GM03348 (cell line): ENCODE results near the gene SLC9A1.
"Not testable (repeated sequence)": the region's sequence is repeated elsewhere in the genome, so short reads cannot be mapped to it uniquely, and the experiment has no call there.

Experiments used
- DNase-seq: peaks from one replicate; pipeline ENCODE4 v3.0.0; 2012; ENCODE audit warnings: low spot score

SLC9A1 gene

DNA sequence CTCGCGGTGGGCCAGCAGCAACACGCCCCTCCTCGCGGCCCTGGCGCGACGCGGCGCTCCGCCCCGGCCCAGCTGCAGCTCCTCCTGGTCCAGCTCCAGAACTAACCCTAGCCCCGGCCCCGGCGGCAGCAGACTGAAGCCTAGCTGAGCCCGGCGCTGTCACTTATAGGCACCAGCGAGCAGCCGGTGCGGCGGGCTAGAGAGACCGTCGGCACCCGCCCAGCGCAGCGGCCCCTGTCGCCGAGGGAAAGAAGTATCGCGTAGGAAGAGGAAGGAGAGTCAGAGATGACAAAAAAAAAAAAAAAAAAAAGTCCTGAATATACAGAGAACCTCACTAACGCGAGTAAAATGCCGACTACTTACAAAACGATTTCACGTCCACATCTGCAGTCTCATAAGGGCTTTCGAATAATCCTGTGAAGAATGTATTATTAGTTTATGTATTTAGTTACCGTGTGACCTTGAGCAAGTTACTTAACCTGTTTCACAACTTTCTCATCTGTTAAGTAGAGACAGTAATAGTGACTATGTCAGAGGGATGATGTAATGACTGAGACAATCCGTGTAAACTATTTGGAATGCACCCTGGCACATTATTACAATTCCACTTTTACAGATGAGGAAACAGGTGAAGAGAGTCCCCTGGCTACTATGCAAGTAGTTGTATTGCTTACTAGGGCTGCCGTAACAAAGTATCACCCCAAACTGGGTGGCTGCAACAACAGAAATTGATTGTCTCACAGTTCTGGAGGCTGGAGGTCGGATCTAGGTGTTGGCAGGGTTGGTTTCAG is at the start of gene SLC9A1:
SLC9A1 (minus strand) TSS at position 135 of the 791 bp plus-strand sequence. CDS start 791 bp downstream, outside the sequence.
- DNase-seq, result peak; percentile 95

GRCh38 chr1:27203946-27204345 is 49.0 kb upstream of the SLC9A1 start:
- peak; percentile 51 for DNase-seq

DNA sequence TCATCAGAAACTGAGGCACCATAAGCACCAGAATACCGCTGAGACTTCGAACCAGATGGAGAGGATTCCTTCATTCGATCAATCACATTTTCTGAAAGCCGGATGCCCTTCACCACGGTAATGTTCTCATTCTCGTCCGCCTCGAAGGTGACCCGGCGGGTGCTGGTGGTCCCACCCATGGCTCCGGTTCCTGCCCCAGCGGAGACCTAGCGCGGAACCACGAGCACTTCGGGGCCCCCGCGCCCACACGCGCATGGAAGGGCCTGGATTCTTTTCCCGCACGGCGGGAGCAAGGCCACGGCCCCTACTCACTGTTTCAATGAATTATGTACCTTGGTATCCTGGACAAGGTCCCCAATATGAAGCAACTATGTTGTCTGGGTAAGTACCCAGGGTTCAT is 46.4 kb upstream of the SLC9A1 start:
- no peak for DNase-seq

DNA sequence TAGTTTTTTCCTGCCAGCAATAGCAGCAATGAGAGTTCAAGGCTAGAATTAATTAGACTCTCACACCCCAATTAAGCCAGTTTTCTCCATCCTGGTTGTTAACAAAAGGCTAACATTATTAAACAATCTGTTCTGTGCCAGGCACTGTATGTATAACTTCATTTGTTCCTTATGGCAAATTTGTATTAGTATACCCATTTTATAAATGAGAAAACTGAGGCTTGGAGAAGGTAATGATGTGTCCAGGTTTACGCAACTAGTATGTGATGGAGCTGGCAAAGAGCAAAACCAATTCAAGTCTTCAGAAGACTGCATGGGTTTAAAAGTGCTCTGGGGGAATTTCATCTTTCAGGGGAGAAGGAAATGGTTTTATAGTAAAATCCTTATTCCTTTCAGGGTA is 38.3 kb upstream of the SLC9A1 start:
- no peak for DNase-seq

- no peak for DNase-seq
Observed at GRCh38 chr1:27192039-27192529, 37.2 kb upstream of the SLC9A1 start.

DNA sequence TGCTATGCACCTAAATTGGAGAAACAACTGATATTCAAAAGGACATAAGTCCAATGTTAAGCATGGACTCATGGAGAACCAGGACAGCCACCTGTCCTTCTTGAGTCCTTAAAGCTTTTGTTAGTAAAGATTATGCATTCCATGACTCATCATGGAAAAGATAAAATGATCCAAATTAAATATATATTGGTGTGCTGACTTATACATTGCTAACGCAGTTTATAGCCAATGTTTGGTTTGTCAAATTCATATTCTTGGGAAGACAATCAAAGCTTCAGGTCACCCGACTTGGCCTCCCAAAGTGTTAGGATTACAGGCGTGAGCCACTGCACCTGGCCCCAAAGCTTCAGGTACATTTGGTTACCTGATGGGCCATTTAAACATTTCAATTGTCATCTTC is 29.7 kb upstream of the SLC9A1 start:
- not testable (repeated sequence) for DNase-seq

DNA sequence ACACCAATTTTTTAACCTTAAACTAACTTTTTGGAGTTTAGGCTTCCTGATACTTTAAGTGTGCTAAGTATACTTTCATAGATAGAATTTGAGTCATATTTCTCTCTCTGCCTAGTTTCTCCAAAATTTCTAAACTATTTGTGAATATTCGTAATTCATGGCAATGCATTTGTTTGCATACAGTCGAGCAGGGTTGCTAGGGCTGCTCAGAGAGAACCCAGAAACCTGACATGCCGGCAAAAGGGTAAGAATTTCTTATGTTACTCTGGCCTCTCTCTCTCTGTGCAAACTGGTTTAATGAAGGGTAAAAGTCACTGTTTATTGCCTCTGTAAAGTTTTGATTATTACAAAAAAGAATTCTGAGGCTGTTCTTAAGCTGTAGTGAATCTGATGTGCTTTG is 25.1 kb upstream of the SLC9A1 start:
- DNase-seq, result no peak

DNA sequence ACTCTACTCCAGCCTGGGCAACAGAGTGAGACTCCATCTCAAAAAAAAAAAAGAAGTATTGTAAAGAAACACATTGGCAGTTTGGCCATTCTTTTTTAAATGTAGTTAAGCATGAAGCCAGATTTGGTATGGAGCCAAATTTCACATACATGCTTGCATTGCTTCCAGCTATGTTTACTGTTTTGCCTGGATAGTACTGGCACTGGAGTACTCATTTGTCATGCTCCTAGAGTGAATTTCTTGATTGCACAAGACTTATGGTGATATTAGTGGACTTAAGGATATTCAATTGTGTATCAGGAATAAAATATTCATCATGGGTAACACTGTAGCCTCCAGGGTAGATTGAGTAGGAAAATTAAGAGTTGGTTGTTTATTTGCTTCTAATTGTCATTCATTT is 24.5 kb upstream of the SLC9A1 start:
- DNase-seq, result no peak

- DNase-seq, result no peak
Observed at GRCh38 chr1:27176954-27177353, 22.0 kb upstream of the SLC9A1 start.

DNA sequence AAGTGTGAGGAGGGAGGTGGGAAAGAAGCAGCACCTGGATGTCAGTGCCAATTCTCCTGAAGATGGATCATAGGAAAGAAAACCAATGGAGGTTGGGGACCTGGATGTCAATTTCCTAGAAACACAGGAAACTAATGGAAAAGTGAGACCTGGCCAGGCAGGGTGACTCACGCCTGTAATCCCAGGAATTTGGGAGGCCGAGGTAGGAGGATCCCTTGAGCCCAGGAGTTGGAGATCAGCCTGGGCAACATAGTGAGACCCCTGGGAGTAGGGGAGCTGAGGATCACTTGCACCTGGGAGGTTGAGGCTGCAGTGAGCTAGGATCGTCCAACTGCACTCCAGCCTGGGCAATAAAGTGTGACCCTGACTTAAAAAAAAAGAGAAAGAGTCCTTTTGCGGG is 21.4 kb upstream of the SLC9A1 start:
- DNase-seq, result no peak

GRCh38 chr1:27172992-27173391 is 18.1 kb upstream of the SLC9A1 start:
- not testable (repeated sequence) for DNase-seq

GRCh38 chr1:27166929-27167328 is 12.0 kb upstream of the SLC9A1 start:
- DNase-seq, result no peak

GRCh38 chr1:27166351-27166802 is 11.5 kb upstream of the SLC9A1 start:
- DNase-seq, result no peak

DNA sequence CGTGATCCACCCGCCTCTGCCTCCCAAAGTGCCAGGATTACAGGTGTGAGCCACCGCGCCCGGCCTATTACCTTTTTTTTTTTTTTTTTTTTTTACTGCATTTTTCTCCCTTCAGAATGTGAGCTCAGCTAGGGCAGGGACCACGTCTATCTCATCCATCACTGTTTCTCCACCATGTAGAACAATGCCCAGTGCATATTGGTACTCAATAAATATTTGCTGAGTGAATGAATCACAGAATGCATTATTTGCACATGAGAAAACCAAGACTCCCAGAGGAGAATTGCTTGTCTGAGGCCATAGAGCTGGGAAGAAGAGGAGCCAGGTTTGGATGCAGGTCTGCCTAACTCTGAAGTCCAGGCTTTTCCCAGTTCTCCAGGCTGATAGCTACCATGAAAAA is 8.2 kb upstream of the SLC9A1 start:
- no peak for DNase-seq

- DNase-seq, result no peak
Observed at GRCh38 chr1:27162090-27162489, 7.2 kb upstream of the SLC9A1 start.

DNA sequence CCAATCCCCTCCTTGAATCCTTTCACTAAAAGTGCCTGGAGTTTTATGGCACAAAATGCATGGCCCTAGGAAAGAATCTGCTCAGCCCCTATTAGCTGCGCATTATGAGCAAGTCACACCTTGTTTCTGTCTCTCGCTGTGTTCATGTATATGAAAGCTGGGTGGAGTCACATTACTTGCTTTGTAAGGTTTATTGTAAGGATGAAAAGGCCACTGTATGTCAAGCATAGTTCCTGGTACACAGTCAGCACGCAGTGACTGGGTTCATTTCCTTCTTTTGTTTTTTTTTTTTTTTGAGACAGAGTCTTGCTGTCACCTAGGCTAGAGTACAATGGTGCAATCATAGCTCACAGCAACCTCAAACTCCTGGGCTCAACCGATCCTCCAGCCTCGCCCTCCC is 6.7 kb upstream of the SLC9A1 start:
- no peak for DNase-seq

- no peak for DNase-seq
Observed at GRCh38 chr1:27157194-27157593, 2.3 kb upstream of the SLC9A1 start.

- DNase-seq, result no peak
Observed at GRCh38 chr1:27154469-27154990, 395 bp downstream of the SLC9A1 start.

DNA sequence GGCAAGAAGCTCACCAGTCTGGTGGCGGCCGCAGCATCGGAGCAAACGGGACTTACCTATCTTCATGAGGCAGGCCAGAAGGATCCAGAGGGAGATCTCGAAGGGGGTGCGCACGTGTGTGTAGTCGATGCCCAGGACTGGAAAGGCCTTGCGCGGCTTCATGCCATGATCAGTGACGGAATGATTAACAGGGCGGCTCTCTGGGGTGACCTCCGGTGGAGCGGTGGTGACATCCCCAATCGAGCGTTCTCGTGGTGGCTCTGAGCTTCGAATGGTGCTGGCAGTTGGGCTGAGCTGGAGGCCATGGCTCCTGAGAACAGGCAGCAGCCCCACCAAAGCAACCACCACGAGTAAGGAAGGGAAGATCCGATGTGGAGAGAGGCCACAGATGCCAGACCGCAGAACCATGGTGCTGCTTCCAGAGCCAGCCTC is 982 bp downstream of the SLC9A1 start:
- DNase-seq, result no peak

DNA sequence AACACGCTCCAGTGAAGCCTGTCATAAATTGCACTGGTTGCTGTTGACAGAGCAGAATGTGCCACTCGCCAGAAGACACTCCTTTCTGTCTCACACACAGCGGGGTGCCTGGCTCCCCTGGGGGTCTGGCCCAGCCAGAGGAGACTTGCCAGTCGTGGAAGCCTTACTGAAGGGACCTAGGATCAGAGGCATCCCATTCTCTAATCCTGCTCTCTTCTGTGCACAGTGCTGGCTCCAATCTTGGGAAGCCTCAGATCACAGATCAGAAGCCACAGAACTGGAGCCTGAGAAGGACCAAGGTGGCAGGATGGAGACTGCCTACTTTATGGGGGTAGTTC is 1.4 kb downstream of the SLC9A1 start:
- no peak for DNase-seq

- no peak for DNase-seq
Observed at GRCh38 chr1:27152829-27153548, 1.9 kb downstream of the SLC9A1 start.

DNA sequence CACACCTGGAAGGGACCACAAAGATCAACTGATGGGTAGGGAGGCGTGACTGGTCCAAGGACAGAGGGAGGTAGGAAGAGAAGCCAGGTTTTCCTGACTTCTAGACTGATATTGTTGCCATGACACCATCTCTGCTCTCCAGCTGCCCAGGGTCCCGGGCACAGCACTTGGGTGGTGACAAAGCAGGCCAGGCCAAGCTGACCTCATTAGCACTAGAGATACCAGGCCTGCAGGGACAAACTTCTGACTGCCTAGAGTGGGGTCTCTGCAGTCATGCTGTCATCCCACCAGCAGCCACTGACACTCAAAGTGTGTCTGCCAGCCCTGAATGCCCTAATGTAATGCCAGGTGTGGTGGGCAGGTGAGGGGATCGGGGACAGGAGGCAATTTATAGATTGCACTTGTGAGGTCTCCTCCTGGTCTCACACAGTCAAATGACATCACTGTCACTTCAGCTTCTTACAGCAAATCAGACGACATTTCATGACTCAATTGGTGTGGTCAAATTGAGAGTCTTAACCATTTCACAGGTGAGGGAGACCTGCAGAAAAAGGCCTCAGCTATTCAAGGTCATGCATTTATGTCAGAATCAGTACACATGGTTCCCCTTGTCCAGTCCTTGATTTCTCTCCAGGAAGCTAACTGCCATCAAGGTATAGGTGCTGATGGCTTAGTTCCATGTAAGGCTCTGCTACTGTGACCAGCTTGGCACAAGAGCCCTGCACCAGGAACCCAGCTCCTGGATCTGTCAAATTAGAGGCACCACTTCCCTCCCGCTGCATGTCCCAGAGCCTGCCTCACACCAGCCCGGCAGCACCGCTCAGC is 2.7 kb downstream of the SLC9A1 start:
- DNase-seq, result peak; percentile 40
